Right lobe of liver (tissue), 4 donors: ENCODE results near the gene MRPS6.

ENCODE experiments used
- CTCF ChIP-seq, 4 donors: fragments of 200-600 bp in 3 of 4; fragments of 450-650 bp in 1 of 4; IDR thresholded peaks; one replicate each; pipeline versions ENCODE4 v1.5.1 to v1.8.0; 2016 to 2022; ENCODE audit warnings: antibody characterized with exemption in 4 of 4, mild to moderate bottlenecking in 2 of 4
- POLR2A ChIP-seq: fragments of 450-650 bp; IDR thresholded peaks from one replicate; pipeline ENCODE4 v1.6.1; 2017; ENCODE audit warnings: antibody characterized with exemption, mild to moderate bottlenecking
- donor health status: DM: no; HTN: no; CAD: no.
- donor health status: DM: no; HTN: no; CAD: no.
- donor health status: DM: no; HTN: yes; CAD: no.

GRCh38 chr21:34097442-34097841 lies 24.1 kb downstream of the MRPS6 start:
- TF ChIP-seq CTCF (IDR thresholded peaks at IDR 0.05) (no peak), POLR2A (no peak)
